ENCODE results near the gene PHLDA1.

GRCh38 chr12:76010732-76011458, 20.7 kb downstream of the PHLDA1 start:
- no peak for TF ChIP-seq CTCF (optimal IDR thresholded peaks at IDR 0.05 in 1 of 3, IDR thresholded peaks at IDR 0.05 in 1 of 3, conservative IDR thresholded peaks at IDR 0.05 in 1 of 3; ENCODE audit: extremely low read depth in 1 of 3, insufficient read depth in 2 of 3, low read length in 3 of 3)
- no peak for TF ChIP-seq EZH2 (IDR thresholded peaks at IDR 0.05; ENCODE audit: low read length)

Data from keratinocyte (primary cell).